ENCODE results near the gene PTCD3.

Gene PTCD3

DNA sequence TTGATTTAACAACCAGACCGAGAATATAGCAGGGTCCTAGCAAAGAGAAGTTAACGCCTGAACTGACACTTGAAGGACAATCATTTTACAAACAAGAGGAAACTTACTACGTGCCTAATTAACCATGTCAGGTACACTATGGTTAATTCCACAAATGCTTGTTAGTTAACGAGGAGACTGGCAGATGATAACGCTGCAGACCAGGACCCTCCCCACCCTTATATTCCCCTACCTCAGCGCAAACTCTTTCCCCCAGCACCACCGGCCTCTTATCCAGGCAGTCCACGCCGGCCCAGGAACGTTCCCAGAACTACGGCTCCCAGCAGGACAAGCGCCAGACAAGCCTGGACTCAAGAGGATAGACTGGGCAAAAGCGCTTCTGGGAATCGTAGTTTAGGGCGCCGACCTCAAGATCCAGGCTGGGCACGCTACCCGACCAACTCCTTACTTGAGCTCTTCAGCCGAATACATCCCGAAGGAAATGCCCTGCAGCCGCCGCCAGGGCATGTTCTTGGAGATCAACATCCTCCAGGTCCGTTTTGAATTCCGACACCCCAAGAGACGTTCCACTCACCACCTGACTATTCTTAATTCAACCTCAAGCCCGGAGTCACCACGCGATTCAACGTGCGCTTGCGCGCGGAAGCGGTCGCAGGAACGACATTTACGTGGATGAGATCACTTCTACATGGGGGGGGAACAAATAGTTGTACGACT lies 625 bp upstream of the PTCD3 start, which contains the start of gene POLR1A:
Gene POLR1A, minus strand, starts transcription at position 635 of the 717 bp plus-strand sequence. Its CDS starts 110 bp downstream, at position 525.
- TF ChIP-seq GATA1 (IDR thresholded peaks at IDR 0.05; ENCODE audit: low read depth, low read length): no peak
- TF ChIP-seq POLR2A (IDR thresholded peaks at IDR 0.05; ENCODE audit: low read length): no peak
- DNase-seq: peak; percentile 94 to 96

DNA sequence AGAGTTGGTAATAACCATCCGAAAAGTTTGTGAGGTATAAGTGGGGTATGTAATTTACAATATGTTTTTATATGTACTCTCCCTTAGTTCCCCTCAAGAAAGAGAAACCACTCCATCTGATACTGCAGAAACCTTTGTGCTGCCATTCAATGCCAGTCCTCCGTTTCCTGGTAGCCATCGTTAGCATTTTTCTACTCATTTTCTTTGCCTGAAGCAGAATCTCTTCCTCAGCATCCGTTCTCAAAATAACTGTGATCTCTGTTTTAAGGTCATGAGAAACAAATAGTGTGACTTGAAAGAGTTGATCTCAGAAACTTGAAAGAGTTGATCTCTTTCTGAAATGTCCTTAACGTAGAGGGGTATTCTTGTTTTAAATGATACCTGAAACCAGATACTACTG lies 996 bp downstream of the PTCD3 start:
- TF ChIP-seq POLR2A (IDR thresholded peaks at IDR 0.05; ENCODE audit: low read length): no peak
- no peak for TF ChIP-seq GATA1 (IDR thresholded peaks at IDR 0.05; ENCODE audit: low read depth, low read length)

DNA sequence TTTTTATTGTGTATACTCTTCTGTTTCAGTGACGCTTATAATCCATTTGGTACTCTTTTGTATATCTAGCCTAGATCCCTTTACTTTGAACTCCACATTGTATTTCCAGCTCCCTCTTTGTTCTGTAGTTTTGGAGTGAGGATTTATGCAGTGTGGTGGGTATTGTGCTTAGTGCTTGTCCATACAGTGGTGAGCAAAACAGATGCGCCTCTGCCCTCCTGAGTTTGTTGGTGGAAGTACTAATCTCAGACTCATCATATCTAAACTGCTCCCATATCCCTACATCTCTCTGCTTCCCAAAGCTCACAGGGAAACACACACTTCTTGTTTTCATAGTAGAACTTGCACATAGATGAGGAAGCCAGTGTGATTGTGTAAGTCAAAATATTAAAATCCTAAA lies 12.1 kb downstream of the PTCD3 start:
- TF ChIP-seq GATA1 (IDR thresholded peaks at IDR 0.05; ENCODE audit: low read depth, low read length) (no peak), POLR2A (IDR thresholded peaks at IDR 0.05; ENCODE audit: low read length) (no peak)
- DNase-seq: peak in 1 of 2 experiments; percentile 15

More for the DNA sequence above, 996 bp downstream of the PTCD3 start:
- DNase-seq: peak; percentile 33 to 46

GRCh38 chr2:86123328-86123925 lies 17.4 kb downstream of the PTCD3 start:
- TF ChIP-seq POLR2A (IDR thresholded peaks at IDR 0.05; ENCODE audit: low read length): no peak
- no peak for TF ChIP-seq GATA1 (IDR thresholded peaks at IDR 0.05; ENCODE audit: low read depth, low read length)

GRCh38 chr2:86124683-86125082 lies 18.6 kb downstream of the PTCD3 start:
- TF ChIP-seq POLR2A (IDR thresholded peaks at IDR 0.05; ENCODE audit: low read length) (no peak), GATA1 (IDR thresholded peaks at IDR 0.05; ENCODE audit: low read depth, low read length) (no peak)
- DNase-seq: no peak

More at GRCh38 chr2:86123328-86123925, 17.4 kb downstream of the PTCD3 start:
- no peak for DNase-seq

DNA sequence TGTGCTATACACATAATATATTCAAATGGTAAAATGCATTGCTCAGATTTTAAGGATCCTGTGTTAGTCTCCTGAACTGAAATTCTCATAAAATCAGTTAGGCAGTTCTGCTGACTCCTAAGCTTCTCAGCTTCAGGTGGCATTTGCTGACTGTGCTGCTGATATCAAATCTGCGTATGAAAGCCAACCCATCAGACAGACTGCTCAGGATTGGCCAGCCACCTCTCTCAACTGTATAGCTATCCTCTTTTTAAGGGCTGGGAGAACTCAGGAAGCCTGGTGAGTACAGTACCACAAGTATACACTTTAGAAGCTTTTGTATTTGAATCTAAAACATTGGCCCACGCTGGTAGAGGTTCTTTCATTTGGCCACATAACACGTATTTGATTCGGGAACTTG lies 28.7 kb downstream of the PTCD3 start:
- DNase-seq: no peak
- TF ChIP-seq POLR2A (IDR thresholded peaks at IDR 0.05; ENCODE audit: low read length): no peak
- no peak for TF ChIP-seq GATA1 (IDR thresholded peaks at IDR 0.05; ENCODE audit: low read depth, low read length)

DNA sequence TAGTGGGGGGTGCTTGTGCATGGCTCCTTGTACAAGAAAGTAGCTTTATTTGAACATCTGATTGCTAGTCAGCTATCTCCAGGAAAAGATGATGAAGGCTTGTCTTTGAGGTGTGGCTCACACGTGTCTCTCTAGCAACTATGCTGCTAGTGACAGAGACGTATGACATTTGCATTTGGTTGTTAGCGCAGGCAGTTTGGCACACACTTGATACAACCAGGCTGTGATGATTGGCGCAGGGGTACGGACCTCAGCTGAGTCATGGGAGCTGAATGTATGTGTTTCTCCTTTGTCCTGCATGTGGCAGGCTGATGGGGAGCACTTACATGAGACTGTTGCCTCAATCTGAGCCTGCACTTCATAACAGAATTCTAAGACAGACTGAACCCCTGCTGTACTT lies 29.6 kb downstream of the PTCD3 start:
- no peak for TF ChIP-seq POLR2A (IDR thresholded peaks at IDR 0.05; ENCODE audit: low read length)
- no peak for TF ChIP-seq GATA1 (IDR thresholded peaks at IDR 0.05; ENCODE audit: low read depth, low read length)
- no peak for DNase-seq

- no peak for TF ChIP-seq GATA1 (IDR thresholded peaks at IDR 0.05; ENCODE audit: low read depth, low read length)
- no peak for TF ChIP-seq POLR2A (IDR thresholded peaks at IDR 0.05; ENCODE audit: low read length)
- DNase-seq: no peak
Observed at GRCh38 chr2:86136141-86136540, 30.1 kb downstream of the PTCD3 start.

DNA sequence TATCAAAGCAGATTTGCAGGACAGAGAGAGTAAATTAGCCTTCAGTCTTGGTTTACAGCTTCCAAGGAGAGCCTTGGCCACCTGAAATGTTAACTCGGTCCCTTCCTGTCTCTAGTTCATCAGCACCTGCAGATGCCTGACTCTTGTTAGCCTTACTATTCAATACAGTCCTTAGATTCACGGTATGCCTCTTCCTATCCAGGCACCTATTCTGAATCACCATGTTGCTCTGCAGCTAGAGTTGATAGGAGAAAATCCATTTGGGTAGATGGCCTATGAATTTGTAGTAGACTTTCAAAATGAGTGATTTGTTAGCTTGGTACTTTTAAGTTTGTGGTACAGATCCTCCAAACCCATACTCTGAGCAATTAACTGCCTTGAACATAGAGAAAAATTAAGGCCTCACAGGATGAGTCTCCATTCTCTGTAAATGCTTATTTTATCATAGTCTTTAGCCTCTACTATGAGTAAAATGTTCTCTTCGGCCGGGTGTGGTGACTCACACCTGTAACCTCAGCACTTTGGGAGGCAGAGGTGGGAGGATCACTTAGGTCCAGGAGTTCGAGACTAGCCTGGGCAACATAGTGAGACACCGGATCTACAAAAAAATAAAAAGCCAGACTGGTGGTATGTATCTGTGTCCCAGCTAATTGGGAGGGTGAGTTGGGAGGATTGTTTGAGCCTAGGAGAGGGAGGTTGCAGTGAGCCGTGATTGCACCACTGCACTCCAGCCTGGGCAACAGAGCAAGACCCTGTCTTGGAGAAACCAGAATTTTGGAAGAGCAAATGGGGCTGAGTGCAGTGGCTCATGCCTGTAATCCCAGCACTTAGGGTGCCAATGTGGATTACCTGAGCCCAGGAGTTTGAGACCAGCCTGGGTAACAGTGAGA lies 32.9 kb downstream of the PTCD3 start:
- DNase-seq: no peak
- TF ChIP-seq POLR2A (IDR thresholded peaks at IDR 0.05; ENCODE audit: low read length): no peak
- no peak for TF ChIP-seq GATA1 (IDR thresholded peaks at IDR 0.05; ENCODE audit: low read depth, low read length)

GRCh38 chr2:86139981-86140380 lies 33.9 kb downstream of the PTCD3 start:
- DNase-seq: no peak
- TF ChIP-seq POLR2A (IDR thresholded peaks at IDR 0.05; ENCODE audit: low read length): no peak
- no peak for TF ChIP-seq GATA1 (IDR thresholded peaks at IDR 0.05; ENCODE audit: low read depth, low read length)

- DNase-seq: no peak
- no peak for TF ChIP-seq GATA1 (IDR thresholded peaks at IDR 0.05; ENCODE audit: low read depth, low read length)
- TF ChIP-seq POLR2A (IDR thresholded peaks at IDR 0.05; ENCODE audit: low read length): no peak
Observed at GRCh38 chr2:86140969-86141392, 34.9 kb downstream of the PTCD3 start.

DNA sequence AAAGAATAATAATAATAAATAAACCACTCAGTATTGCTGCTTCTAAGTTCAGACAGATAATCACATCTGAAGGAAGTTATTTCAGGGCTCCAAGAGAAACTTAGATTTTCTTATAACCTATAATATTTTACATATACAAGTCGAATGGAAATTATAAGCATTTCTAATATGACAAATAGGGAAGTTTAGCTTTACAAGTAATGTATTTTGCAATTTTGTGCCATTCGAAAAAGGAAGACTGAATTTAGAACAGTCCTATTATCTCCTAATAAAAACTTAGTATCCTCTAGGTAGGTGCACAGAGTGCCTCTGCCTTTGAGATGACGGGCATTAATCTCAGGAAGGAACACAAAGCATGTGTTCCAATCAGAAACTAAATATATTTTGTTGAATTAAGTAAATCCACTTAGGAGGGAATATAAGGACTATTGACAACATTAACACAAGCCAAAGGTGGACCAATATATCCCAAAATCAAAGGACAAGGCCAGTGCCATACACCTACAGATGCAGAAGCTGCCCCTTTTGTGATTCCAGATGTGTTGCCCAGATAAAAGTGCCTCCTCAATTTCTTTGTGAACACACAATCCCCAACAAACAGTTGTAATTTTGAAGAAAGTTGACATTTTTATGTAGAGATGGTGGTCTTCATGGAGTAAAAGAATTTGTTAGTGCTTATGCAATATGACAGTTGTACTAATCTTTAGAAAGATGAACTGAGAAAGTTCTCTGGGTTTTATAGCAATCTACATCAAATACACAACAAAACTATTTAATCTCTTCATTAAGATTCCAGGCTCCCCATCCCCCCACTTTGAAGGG lies 36.6 kb downstream of the PTCD3 start:
- DNase-seq: no peak
- no peak for TF ChIP-seq POLR2A (IDR thresholded peaks at IDR 0.05; ENCODE audit: low read length)
- TF ChIP-seq GATA1 (IDR thresholded peaks at IDR 0.05; ENCODE audit: low read depth, low read length): no peak

DNA sequence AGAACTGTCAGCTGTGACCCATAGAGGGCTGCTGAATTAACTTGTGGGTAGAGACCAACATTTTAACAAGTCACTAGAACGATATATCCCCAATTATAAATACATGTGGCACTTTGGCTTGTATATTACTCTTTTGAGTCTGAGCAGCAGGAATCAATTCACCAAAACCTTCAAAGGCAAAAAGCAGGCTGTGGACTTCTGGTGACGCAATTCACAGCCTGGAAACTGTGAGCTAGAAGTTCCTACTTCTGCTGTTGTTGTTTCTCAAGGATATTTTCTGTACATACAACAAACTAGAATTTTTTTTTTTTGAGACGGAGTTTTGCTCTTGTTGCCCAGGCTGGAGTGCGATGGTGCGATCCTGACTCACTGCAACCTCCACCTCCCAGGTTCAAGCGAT lies 37.3 kb downstream of the PTCD3 start:
- no peak for DNase-seq
- TF ChIP-seq GATA1 (IDR thresholded peaks at IDR 0.05; ENCODE audit: low read depth, low read length) (no peak), POLR2A (IDR thresholded peaks at IDR 0.05; ENCODE audit: low read length) (no peak)
